Thoracic aorta (tissue), 2 donors: ENCODE measurements around the gene CCDC194. TPM values are rescaled to one million over a fixed set of nuclear protein-coding genes. Genes with fewer than 3 reads are reported as not detected.

Source experiments
- ATAC-seq: fragments of 150-250 bp; one replicate; pipeline ENCODE4 v1.8.0; 2017; ENCODE audit warnings: low read depth; ENCODE audit not compliant: insufficient number of reproducible peaks, low FRiP score
- DNase-seq: peaks from one replicate; pipeline ENCODE4 v3.0.0-alpha.2; 2020; ENCODE audit warnings: low spot score
- H3K27ac ChIP-seq, 2 donors: fragments of 200-600 bp; sonication (generic); 1 replicate in 1 of 2; 2 replicates in 1 of 2; pipeline ENCODE4 v1.5.1; 2016; ENCODE audit warnings: mild to moderate bottlenecking in 2 of 2, moderate library complexity in 2 of 2
- H3K27me3 ChIP-seq: fragments of 200-600 bp; sonication (generic); replicated peaks from 2 replicates; pipeline ENCODE4 v1.6.0; 2016; ENCODE audit warnings: mild to moderate bottlenecking; ENCODE audit not compliant: insufficient read depth
- H3K36me3 ChIP-seq: fragments of 200-600 bp; sonication (generic); one replicate; pipeline ENCODE4 v1.5.1; 2016
- H3K4me1 ChIP-seq, 2 donors: fragments of 200-600 bp; sonication (generic); 1 replicate in 1 of 2; 2 replicates in 1 of 2; pipeline versions ENCODE4 v1.5.1 to v1.6.0; 2016; ENCODE audit warnings: low read depth in 2 of 2, mild to moderate bottlenecking in 1 of 2; ENCODE audit not compliant: control insufficient read depth in 1 of 2
- H3K4me3 ChIP-seq: fragments of 200-600 bp; sonication (generic); 2 replicates; pipeline ENCODE4 v1.5.1; 2016; ENCODE audit warnings: mild to moderate bottlenecking
- H3K9me3 ChIP-seq: fragments of 200-600 bp; sonication (generic); 2 replicates; pipeline ENCODE4 v1.5.1; 2016
- CTCF ChIP-seq: fragments of 200-600 bp; sonication (generic); IDR thresholded peaks from one replicate; pipeline ENCODE4 v1.5.1; 2019; ENCODE audit warnings: antibody characterized with exemption
- total RNA-seq, 2 donors: library from RNA; depleted of rRNA; stranded (reverse); fragments of >200 nt; gene quantifications; one replicate each; pipeline versions ENCODE4 v1.1.0 to v1.2.3, GENCODE V29; 2016

The CCDC194 gene
- total RNA-seq, 2 donors from 2014 or later, result not detected

- ATAC-seq (no peak), DNase-seq (no peak)
- Histone ChIP-seq H3K4me3 (peak overlapping the region; percentile 90), H3K36me3 (peaks cover 7% of the 10 kb centered on the region), H3K27ac (no peak overlapping the region), H3K27me3 (no peaks in the 10 kb centered on the region), H3K9me3 (no peaks in the 10 kb centered on the region), H3K4me1 (peaks cover 0 to 8% of the 10 kb centered on the region in 2 donors)
- TF ChIP-seq CTCF, result no peak
Measured at GRCh38 chr19:17420475-17420924, 26.5 kb upstream of the CCDC194 start.

DNA sequence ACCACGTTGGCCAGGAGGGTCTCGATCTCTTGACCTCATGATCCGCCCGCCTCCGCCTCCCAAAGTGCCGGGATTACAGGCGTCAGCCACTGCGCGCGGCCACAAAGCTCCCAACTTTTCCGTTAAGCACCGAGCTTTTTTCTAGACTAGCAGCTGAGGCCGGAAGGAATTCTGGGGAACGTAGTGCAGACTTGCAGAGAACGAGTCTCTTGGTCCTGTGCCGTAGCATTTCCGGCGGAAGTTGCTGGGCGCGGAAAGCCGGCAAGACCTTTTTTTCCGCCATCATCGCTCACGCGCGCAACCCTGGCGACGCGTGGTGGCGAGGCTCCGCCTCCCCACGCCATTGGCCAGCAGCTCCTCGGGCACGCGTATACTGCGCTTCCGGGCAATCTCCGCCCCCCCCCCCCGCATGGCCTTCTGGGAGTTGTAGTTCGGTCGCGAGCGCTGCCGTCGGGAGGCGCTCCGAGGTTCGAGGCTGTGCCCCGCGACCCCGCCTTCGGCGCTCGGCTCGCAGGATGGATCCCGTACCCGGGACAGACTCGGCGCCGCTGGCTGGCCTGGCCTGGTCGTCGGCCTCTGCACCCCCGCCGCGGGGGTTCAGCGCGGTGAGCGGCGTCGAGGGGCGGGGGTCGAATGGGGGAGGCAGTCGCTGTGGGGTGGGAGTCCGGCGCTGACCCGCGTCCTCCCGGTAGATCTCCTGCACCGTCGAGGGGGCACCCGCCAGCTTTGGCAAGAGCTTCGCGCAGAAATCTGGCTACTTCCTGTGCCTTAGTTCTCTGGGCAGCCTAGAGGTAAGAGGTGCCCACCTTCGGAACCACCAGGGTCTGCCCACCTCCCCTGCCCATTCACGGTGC, 25.9 kb upstream of the CCDC194 start, which contains the start of gene MVB12A:
MVB12A (plus strand) TSS at position 427 of the 854 bp plus-strand sequence; CDS start at position 516, 89 bp downstream.
- Histone ChIP-seq H3K4me3 (peak within 1 kb of the TSS; percentile 90), H3K9me3 (no peaks in the 10 kb centered on the region), H3K27ac (peak within 1 kb of the TSS; percentile 62 to 83), H3K27me3 (no peaks in the 10 kb centered on the region), H3K36me3 (peaks cover 7% of the 10 kb centered on the region), H3K4me1 (peaks cover 0 to 8% of the 10 kb centered on the region in 2 donors)
- peak; percentile 89 for ATAC-seq
- no peak for TF ChIP-seq CTCF
- peak; percentile 85 for DNase-seq

- H3K27ac ChIP-seq, result peak overlapping the region; percentile 62 to 83
- H3K4me1 ChIP-seq, result peaks cover 0 to 8% of the 10 kb centered on the region in 2 donors
- H3K9me3 ChIP-seq, result no peaks in the 10 kb centered on the region
- DNase-seq (no peak), ATAC-seq (no peak)
- H3K27me3 ChIP-seq, result no peaks in the 10 kb centered on the region
- peak overlapping the region; percentile 90 for H3K4me3 ChIP-seq
- H3K36me3 ChIP-seq, result peaks cover 7% of the 10 kb centered on the region
- TF ChIP-seq CTCF, result no peak
Measured at GRCh38 chr19:17419154-17419620, 25.2 kb upstream of the CCDC194 start.

DNA sequence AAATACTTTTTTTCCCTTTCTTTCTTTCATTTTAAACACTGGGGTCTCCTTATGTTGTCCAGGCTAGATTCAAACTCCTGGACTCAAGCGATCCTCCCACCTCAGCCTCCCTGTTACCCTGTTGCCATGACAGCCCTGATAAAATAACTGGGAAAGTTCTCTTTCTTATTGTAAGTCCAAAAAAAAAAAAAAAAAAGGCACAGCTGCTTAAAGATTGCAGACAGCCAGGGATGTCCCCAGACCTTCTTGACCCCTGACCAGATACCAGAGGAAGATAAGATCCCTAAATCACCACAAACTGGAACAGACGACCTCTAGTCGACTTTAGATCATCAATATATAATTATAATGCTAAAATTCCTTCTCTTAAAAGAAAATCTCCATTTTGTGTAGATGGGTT, 24.7 kb upstream of the CCDC194 start:
- H3K4me3 ChIP-seq, result peak overlapping the region; percentile 90

More for the DNA sequence above, 24.7 kb upstream of the CCDC194 start:
- H3K9me3 ChIP-seq, result no peaks in the 10 kb centered on the region
- DNase-seq (no peak), ATAC-seq (no peak)
- peaks cover 4% of the 10 kb centered on the region for H3K36me3 ChIP-seq
- H3K27me3 ChIP-seq, result no peaks in the 10 kb centered on the region
- TF ChIP-seq CTCF, result no peak
- peak overlapping the region in 1 of 2 donors; percentile 83 for H3K27ac ChIP-seq
- H3K4me1 ChIP-seq, result peaks cover 0 to 8% of the 10 kb centered on the region in 2 donors
